Smooth muscle cell (in vitro differentiated cells): ENCODE measurements around the gene MRPL3. TPM values are rescaled to one million over a fixed set of nuclear protein-coding genes. Genes with fewer than 3 reads are reported as not detected.

Source experiments
- DNase-seq: peaks from one replicate; lab custom pipeline; 2025; ENCODE audit not compliant: unreplicated experiment; lab: John Stamatoyannopoulos, UW
- H2AFZ ChIP-seq: fragments of 200-600 bp; sonication (generic); 2 replicates; pipeline ENCODE4 v1.6.0; 2016; ENCODE audit warnings: antibody characterized with exemption, low read depth, mild to moderate bottlenecking
- H3F3A ChIP-seq: fragments of 200-600 bp; sonication (generic); 2 replicates; pipeline ENCODE4 v1.6.0; 2017; ENCODE audit warnings: antibody characterized with exemption, low read depth
- H3K27ac ChIP-seq: fragments of 200-600 bp; sonication (generic); 2 replicates; pipeline ENCODE4 v1.5.1; 2016; ENCODE audit warnings: low read depth, mild to moderate bottlenecking
- H3K27me3 ChIP-seq: fragments of 200-600 bp; sonication (generic); 2 replicates; pipeline ENCODE4 v1.6.1; 2016; ENCODE audit warnings: low read depth, mild to moderate bottlenecking
- H3K36me3 ChIP-seq: fragments of 200-600 bp; sonication (generic); 2 replicates; pipeline ENCODE4 v1.5.1; 2016; ENCODE audit warnings: low read depth
- H3K4me1 ChIP-seq: fragments of 200-600 bp; sonication (generic); 2 replicates; pipeline ENCODE4 v1.5.1; 2016; ENCODE audit warnings: low read depth
- H3K4me2 ChIP-seq: fragments of 200-600 bp; sonication (generic); 2 replicates; pipeline ENCODE4 v1.6.0; 2016; ENCODE audit warnings: mild to moderate bottlenecking
- H3K4me3 ChIP-seq: fragments of 200-600 bp; sonication (generic); 2 replicates; pipeline ENCODE4 v1.5.1; 2016; ENCODE audit warnings: mild to moderate bottlenecking
- H3K79me2 ChIP-seq: fragments of 200-600 bp; sonication (generic); 2 replicates; pipeline ENCODE4 v1.6.0; 2016; ENCODE audit warnings: low read depth, mild to moderate bottlenecking
- H3K9ac ChIP-seq: fragments of 200-600 bp; sonication (generic); 2 replicates; pipeline ENCODE4 v1.6.0; 2016; ENCODE audit warnings: low read depth
- H3K9me3 ChIP-seq: fragments of 200-600 bp; sonication (generic); replicated peaks from 2 replicates; pipeline ENCODE4 v1.5.1; 2016; ENCODE audit warnings: low read depth
- H4K20me1 ChIP-seq: fragments of 200-600 bp; sonication (generic); 2 replicates; pipeline ENCODE4 v1.6.0; 2016; ENCODE audit warnings: low read depth
- WGBS: methylation state at CpG from one replicate; pipeline ENCODE4 v1.1.7; 2016; ENCODE audit warnings: low lambda C conversion rate; 5-methylcytosine and 5-hydroxymethylcytosine counted together
- polyA plus RNA-seq: library from polyadenylated mRNA; unstranded; fragments of >200 nt; fragmentation: Nextera tagmentation; extraction: Ambion mirVana; gene quantifications from 2 replicates; pipeline ENCODE4 v1.2.1, GENCODE V29; 2016
- total RNA-seq: library from RNA; depleted of rRNA; stranded (reverse); fragments of >200 nt; gene quantifications from 2 replicates; pipeline ENCODE4 v1.2.3, GENCODE V29; 2014
- TF ChIP-seq, protein P1 (sequence below): fragments of 200-600 bp; sonication (generic); IDR thresholded peaks from 2 replicates; pipeline ENCODE4 v1.5.1; 2017; ENCODE audit warnings: borderline replicate concordance, mild to moderate bottlenecking, antibody characterized with exemption; ENCODE audit not compliant: insufficient read depth, poor library complexity, severe bottlenecking

Gene MRPL3
- total and polyA plus RNA-seq, 2 experiments from 2014 or later = 80.5 to 139 TPM

DNA sequence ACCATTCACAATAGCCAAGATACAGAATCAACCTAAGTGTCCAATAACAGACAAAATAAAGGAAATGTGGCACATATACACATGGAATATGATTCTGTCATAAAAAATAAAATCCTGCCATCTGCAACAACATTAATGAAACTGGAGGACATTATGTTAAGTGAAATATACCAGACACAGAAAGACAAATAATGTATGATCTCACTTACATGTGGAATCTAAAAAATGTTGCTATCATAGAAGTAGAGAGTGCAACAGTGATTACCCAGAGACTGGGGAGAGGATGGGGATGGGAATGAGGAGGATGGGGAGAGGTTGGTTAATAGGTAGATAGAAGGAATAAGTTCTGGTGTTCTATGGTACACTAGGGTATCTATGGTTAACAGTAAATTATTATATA is 28.7 kb downstream of the MRPL3 start:
- no peak overlapping the region for H3K4me2 ChIP-seq
- H2AFZ ChIP-seq = no peak overlapping the region
- H3K4me1 ChIP-seq = peaks cover 15% of the 10 kb centered on the region
- peaks cover 56% of the 10 kb centered on the region for H4K20me1 ChIP-seq
- no peak for DNase-seq
- H3K9ac ChIP-seq = no peak overlapping the region
- no peaks in the 10 kb centered on the region for H3K9me3 ChIP-seq
- peaks cover 5% of the 10 kb centered on the region for H3K36me3 ChIP-seq
- peaks cover 51% of the 10 kb centered on the region for H3K79me2 ChIP-seq
- no peaks in the 10 kb centered on the region for H3F3A ChIP-seq
- H3K27me3 ChIP-seq = no peaks in the 10 kb centered on the region
- TF ChIP-seq, protein P1, sequence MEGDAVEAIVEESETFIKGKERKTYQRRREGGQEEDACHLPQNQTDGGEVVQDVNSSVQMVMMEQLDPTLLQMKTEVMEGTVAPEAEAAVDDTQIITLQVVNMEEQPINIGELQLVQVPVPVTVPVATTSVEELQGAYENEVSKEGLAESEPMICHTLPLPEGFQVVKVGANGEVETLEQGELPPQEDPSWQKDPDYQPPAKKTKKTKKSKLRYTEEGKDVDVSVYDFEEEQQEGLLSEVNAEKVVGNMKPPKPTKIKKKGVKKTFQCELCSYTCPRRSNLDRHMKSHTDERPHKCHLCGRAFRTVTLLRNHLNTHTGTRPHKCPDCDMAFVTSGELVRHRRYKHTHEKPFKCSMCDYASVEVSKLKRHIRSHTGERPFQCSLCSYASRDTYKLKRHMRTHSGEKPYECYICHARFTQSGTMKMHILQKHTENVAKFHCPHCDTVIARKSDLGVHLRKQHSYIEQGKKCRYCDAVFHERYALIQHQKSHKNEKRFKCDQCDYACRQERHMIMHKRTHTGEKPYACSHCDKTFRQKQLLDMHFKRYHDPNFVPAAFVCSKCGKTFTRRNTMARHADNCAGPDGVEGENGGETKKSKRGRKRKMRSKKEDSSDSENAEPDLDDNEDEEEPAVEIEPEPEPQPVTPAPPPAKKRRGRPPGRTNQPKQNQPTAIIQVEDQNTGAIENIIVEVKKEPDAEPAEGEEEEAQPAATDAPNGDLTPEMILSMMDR = no peak
- no peak overlapping the region for H3K4me3 ChIP-seq
- H3K27ac ChIP-seq = no peak overlapping the region

DNA sequence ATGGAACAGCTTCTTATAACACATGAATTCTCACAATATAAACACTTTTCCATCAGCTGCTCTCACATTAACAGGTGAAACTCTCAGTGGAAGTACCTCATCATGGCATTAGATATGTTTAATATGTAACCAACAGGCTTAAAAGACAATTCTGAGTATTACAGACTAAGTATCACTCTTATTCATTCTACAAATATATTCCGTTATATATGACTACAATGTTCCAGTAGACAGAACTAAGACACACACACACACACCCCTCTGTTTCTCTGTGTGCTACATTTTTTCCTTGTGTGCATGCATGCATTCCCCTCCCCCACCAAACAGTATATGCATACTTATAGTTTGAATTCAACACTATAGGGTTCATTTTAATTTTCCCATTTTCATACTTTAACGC is 32.4 kb downstream of the MRPL3 start:
- Histone ChIP-seq H3K36me3 (peaks cover 22% of the 10 kb centered on the region), H3K4me1 (peaks cover 15% of the 10 kb centered on the region), H3K4me3 (no peak overlapping the region), H3K27ac (no peak overlapping the region), H2AFZ (no peak overlapping the region), H3K27me3 (no peaks in the 10 kb centered on the region), H3K9me3 (no peaks in the 10 kb centered on the region), H3K79me2 (peaks cover 30% of the 10 kb centered on the region), H4K20me1 (peaks cover 42% of the 10 kb centered on the region), H3K9ac (no peak overlapping the region), H3F3A (no peaks in the 10 kb centered on the region), H3K4me2 (no peak overlapping the region)
- no peak for DNase-seq
- 100% methylated on average over 2 of the region's 2 CpGs for WGBS
- TF ChIP-seq, protein P1 = no peak

GRCh38 chr3:131458653-131459052 is 44.1 kb downstream of the MRPL3 start:
- Histone ChIP-seq H4K20me1 (no peaks in the 10 kb centered on the region), H3K27me3 (no peaks in the 10 kb centered on the region), H2AFZ (no peak overlapping the region), H3K9me3 (no peaks in the 10 kb centered on the region), H3K79me2 (no peaks in the 10 kb centered on the region), H3K9ac (no peak overlapping the region), H3K4me1 (no peaks in the 10 kb centered on the region), H3K4me3 (no peak overlapping the region), H3K4me2 (no peak overlapping the region), H3F3A (no peaks in the 10 kb centered on the region), H3K36me3 (peaks cover 17% of the 10 kb centered on the region), H3K27ac (no peak overlapping the region)
- TF ChIP-seq, protein P1 = no peak
- DNase-seq = no peak
- 94% methylated on average over 3 of the region's 3 CpGs for WGBS

- Histone ChIP-seq H4K20me1 (no peaks in the 10 kb centered on the region), H3K79me2 (no peaks in the 10 kb centered on the region), H3K4me3 (no peak overlapping the region), H3K4me1 (no peaks in the 10 kb centered on the region), H3K27me3 (no peaks in the 10 kb centered on the region), H3K9me3 (no peaks in the 10 kb centered on the region), H3K36me3 (peaks cover 8% of the 10 kb centered on the region), H2AFZ (no peak overlapping the region), H3K9ac (no peak overlapping the region), H3K27ac (no peak overlapping the region), H3K4me2 (no peak overlapping the region), H3F3A (no peaks in the 10 kb centered on the region)
- WGBS = 89% methylated on average over 1 of the region's 1 CpG
- TF ChIP-seq, protein P1 = no peak
- no peak for DNase-seq
Measured at GRCh38 chr3:131457220-131457619, 45.6 kb downstream of the MRPL3 start.
